HFF-Myc (cell line): ENCODE data around the gene RMND5B.
A peak's percentile ranks its signal among the peaks of the same experiment; 100 is the strongest.
"Not testable (repeated sequence)": the region's sequence is repeated elsewhere in the genome, so short reads cannot be mapped to it uniquely, and the experiment has no call there.

ENCODE experiments used
- DNase-seq: peaks from one replicate; pipeline ENCODE4 v3.0.0-alpha.2; 2011; ENCODE audit warnings: low read depth; ENCODE audit errors: extremely low read depth
- H3K4me3 ChIP-seq: replicated peaks from 2 replicates; pipeline ENCODE4 v1.5.1; 2011; ENCODE audit warnings: low read depth, mild to moderate bottlenecking, control low read depth, low read length
- TF ChIP-seq, protein P1 (sequence below): IDR thresholded peaks from 2 replicates; pipeline ENCODE4 v1.5.1; 2012; ENCODE audit warnings: mild to moderate bottlenecking, low read depth, low read length, control low read depth; ENCODE audit errors: missing control alignments

RMND5B gene

DNA sequence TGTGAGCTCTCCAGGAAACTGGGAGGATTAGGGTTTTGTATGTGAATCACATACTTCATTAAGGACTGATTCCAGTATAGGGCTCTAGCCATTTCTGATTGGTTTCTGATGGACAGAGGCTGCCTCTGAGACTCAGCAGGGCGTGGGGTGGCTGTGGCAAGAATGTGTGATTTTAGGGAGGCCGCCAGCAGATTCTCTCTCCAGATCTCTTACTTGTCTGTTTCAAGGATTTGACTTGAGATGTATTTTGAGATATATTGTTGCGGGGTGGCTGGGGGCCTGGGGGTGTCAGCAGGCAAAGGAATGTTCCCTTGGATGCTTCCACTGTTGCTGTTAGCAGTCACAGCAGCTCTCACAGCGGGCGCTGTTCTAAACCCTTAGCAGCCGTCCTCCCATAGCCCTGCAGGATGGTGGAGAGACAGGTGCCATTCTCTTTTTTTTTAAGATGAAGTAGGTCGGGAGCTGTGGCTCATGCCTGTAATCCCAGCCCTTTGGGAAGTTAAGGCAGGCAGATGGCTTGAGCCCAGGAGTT lies 65.5 kb downstream of the RMND5B start:
- no peak for DNase-seq
- H3K4me3 ChIP-seq: no peak overlapping the region
- TF ChIP-seq, protein P1, sequence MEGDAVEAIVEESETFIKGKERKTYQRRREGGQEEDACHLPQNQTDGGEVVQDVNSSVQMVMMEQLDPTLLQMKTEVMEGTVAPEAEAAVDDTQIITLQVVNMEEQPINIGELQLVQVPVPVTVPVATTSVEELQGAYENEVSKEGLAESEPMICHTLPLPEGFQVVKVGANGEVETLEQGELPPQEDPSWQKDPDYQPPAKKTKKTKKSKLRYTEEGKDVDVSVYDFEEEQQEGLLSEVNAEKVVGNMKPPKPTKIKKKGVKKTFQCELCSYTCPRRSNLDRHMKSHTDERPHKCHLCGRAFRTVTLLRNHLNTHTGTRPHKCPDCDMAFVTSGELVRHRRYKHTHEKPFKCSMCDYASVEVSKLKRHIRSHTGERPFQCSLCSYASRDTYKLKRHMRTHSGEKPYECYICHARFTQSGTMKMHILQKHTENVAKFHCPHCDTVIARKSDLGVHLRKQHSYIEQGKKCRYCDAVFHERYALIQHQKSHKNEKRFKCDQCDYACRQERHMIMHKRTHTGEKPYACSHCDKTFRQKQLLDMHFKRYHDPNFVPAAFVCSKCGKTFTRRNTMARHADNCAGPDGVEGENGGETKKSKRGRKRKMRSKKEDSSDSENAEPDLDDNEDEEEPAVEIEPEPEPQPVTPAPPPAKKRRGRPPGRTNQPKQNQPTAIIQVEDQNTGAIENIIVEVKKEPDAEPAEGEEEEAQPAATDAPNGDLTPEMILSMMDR: no peak

DNA sequence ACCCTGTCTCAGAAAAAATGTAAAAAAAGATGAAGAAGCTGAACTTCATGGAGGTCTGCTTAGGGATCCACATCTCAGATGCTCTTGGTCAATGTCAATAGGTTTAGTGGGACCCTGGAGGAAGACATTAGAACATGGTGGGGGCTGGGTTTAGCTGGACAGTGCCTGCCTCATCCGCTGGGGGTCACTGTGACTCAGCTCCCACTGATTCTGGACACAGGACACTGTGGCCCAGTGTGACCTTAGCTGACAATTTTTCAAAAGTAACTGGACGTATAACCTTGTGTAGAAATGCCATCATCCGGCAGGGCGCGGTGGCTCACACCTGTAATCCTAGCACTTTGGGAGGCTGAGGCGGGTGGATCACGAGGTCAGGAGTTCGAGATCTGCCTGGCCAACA lies 66.2 kb downstream of the RMND5B start:
- H3K4me3 ChIP-seq: no peak overlapping the region
- no peak for DNase-seq
- TF ChIP-seq, protein P1: peak; percentile 41

DNA sequence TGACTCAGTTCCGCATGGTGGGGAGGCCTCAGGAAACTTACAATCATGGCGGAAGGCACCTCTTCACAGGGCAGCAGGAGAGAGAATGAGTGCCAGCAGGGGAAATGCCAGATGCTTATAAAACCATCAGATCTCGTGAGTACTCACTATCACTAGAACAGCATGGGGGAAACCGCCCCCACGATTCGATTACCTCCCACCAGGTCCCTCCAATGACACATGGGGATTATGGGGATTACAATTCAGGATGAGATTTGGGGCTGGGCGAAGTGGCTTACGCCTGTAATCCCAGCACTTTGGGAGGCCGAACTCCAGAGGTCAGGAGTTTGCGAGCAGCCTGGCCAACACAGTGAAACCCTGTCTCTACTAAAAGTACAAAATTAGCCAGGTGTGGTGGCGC lies 67.3 kb downstream of the RMND5B start:
- DNase-seq, H3K4me3 ChIP-seq: not testable (repeated sequence)

DNA sequence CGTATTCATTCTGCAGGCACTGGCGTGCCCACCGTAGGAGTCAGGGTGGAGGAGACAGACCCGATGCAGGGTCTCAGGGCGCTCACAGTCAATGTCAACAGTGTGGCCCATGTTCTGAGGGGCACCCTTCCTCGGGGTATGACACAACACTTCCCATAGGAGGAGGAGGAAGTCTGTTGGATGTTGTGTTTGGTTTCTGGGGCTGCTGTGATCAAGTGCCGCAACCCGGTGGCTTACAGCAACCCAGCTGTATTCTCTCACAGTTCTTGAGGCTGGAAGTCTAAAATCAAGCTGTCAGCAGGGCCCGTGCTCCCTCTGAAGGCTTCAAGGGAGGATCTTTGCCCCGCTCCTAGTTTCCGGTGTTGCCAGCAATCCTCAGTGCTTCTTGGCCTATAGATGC lies 67.9 kb downstream of the RMND5B start:
- TF ChIP-seq, protein P1: no peak
- no peak overlapping the region for H3K4me3 ChIP-seq
- no peak for DNase-seq

DNA sequence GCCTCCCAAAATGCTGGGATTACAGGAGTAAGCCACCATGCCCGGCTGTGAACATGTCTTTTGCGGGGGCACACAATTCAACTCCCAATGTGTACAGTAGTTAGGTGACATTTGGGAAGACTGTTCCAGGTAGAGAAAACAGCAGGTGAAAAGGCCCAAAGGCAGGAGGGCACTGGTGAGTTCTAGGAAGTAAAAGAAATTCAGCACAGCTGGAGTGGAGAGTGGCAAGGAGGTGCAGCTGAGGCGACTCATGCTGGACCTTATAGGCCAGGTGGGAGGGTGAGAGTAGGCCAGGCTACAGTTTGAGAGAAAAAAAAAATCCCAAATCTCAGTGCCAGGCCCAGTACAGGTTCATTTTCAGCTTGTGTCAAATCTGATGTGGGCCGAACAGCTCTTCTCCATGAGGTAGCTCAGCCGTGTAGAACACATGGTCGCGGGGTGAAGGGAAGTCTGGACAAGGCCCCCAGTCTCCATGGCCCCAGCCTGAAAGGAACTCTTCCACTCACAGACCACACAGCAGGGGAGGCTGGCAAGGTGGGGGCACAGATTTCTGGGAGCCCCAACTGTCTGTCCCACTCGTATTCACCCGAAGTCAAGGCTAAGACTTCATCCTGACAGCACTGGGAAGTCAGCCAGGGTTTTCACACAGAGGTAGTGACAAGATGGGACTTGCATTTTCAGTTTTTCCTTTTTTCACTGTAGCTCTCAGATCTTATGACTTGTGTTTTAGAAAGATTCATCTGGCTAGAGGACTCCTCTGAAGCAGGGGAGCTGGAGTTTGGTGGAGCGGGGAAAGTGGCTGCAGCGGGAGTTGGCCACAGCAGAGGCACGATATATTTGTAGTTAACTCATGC lies 69.0 kb downstream of the RMND5B start:
- TF ChIP-seq, protein P1: no peak
- no peak overlapping the region for H3K4me3 ChIP-seq
- no peak for DNase-seq
